ENCODE results near the gene FAM81A. TPM values are rescaled to one million over a fixed set of nuclear protein-coding genes. Genes with fewer than 3 reads are reported as not detected.

Gene FAM81A
- total RNA-seq, 1 experiment from 2014 or later = not detected

- no peaks in the 10 kb centered on the region for H4K20me1 ChIP-seq (ENCODE audit: insufficient read depth, low read depth, low read length)
- no peak overlapping the region for H3K9ac ChIP-seq (ENCODE audit: low read length)
- H2AFZ ChIP-seq (ENCODE audit: low read length) = no peak overlapping the region
- no peak overlapping the region for H3K4me3 ChIP-seq (ENCODE audit: low read length)
- no peaks in the 10 kb centered on the region for H3K79me2 ChIP-seq (ENCODE audit: low read length)
- H3K36me3 ChIP-seq (ENCODE audit: insufficient read depth, low read length) = no peaks in the 10 kb centered on the region
- no peaks in the 10 kb centered on the region for H3K9me3 ChIP-seq (ENCODE audit: low read length)
- H3K9me2 ChIP-seq (replicated peaks; ENCODE audit: insufficient read depth, low read length) = no peaks in the 10 kb centered on the region
- H3K27ac ChIP-seq (ENCODE audit: low read length) = no peak overlapping the region
- H3K4me2 ChIP-seq (ENCODE audit: low read depth, low read length, poor library complexity, severe bottlenecking) = no peak overlapping the region
- no peak for DNase-seq
- H3K4me1 ChIP-seq (ENCODE audit: low read length) = no peaks in the 10 kb centered on the region
- H3K27me3 ChIP-seq (ENCODE audit: low read length) = no peaks in the 10 kb centered on the region
These were observed 131.5 kb downstream of the FAM81A start for GRCh38 chr15:59569477-59569876.

- Histone ChIP-seq H3K27me3 (ENCODE audit: low read length) (no peaks in the 10 kb centered on the region), H3K9me3 (ENCODE audit: low read length) (no peaks in the 10 kb centered on the region), H3K79me2 (ENCODE audit: low read length) (no peaks in the 10 kb centered on the region), H2AFZ (ENCODE audit: low read length) (no peak overlapping the region), H3K9ac (ENCODE audit: low read length) (no peak overlapping the region), H3K9me2 (replicated peaks; ENCODE audit: insufficient read depth, low read length) (no peaks in the 10 kb centered on the region), H3K4me3 (ENCODE audit: low read length) (no peak overlapping the region), H3K27ac (ENCODE audit: low read length) (no peak overlapping the region), H3K36me3 (ENCODE audit: insufficient read depth, low read length) (no peaks in the 10 kb centered on the region), H3K4me1 (ENCODE audit: low read length) (no peaks in the 10 kb centered on the region), H4K20me1 (ENCODE audit: insufficient read depth, low read depth, low read length) (no peaks in the 10 kb centered on the region), H3K4me2 (ENCODE audit: low read depth, low read length, poor library complexity, severe bottlenecking) (no peak overlapping the region)
- DNase-seq = no peak
These were observed 132.3 kb downstream of the FAM81A start for GRCh38 chr15:59570315-59570714.

DNA sequence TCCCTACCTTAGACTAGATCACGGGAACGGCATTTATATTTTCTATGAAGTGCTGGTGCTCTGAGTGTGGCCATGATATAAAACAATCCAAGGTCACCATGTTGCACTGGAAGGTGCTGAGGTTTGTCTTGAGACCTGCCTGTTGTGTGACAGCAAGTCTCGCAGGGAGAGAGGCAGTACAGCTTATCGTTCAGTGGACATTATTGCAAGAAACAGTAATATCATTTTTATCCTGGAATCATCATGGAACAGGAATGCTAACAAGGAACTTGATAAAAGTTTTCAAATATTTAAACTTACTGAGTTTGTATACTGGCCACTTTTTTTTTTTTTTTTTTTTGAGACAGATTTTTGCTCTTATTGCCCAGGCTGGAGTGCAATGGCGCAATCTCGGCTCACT lies 133.6 kb downstream of the FAM81A start:
- Histone ChIP-seq H3K36me3 (ENCODE audit: insufficient read depth, low read length) (no peaks in the 10 kb centered on the region), H3K9me3 (ENCODE audit: low read length) (no peaks in the 10 kb centered on the region), H3K4me1 (ENCODE audit: low read length) (no peaks in the 10 kb centered on the region), H3K9me2 (replicated peaks; ENCODE audit: insufficient read depth, low read length) (no peaks in the 10 kb centered on the region), H3K9ac (ENCODE audit: low read length) (no peak overlapping the region), H3K4me2 (ENCODE audit: low read depth, low read length, poor library complexity, severe bottlenecking) (no peak overlapping the region), H3K27ac (ENCODE audit: low read length) (no peak overlapping the region), H2AFZ (ENCODE audit: low read length) (no peak overlapping the region), H4K20me1 (ENCODE audit: insufficient read depth, low read depth, low read length) (no peaks in the 10 kb centered on the region), H3K27me3 (ENCODE audit: low read length) (no peaks in the 10 kb centered on the region), H3K4me3 (ENCODE audit: low read length) (no peak overlapping the region), H3K79me2 (ENCODE audit: low read length) (no peaks in the 10 kb centered on the region)
- DNase-seq = no peak

Small RNA genes within 50 kb of the gene (small RNA-seq; reads per million reads assigned to genes)
- not detected for gene RF00019

Other genes with a start within 250 kb of the FAM81A start
- gene LDHAL6B, start 231.3 kb upstream of the FAM81A start, total RNA-seq (2014; rRNA removed; shearing (Covaris generic); ENCODE audit: low replicate concordance) = not detected in 2 replicates
- 0.25 and 1.5 TPM in 2 replicates for gene MYO1E, start 65.3 kb upstream of the FAM81A start, total RNA-seq (2014; rRNA removed; shearing (Covaris generic); ENCODE audit: low replicate concordance)
- gene GCNT3, start 173.6 kb downstream of the FAM81A start, total RNA-seq (2014; rRNA removed; shearing (Covaris generic); ENCODE audit: low replicate concordance) = not detected in 2 replicates
- 71.4 and 140 TPM in 2 replicates for gene GTF2A2, start 219.3 kb downstream of the FAM81A start, total RNA-seq (2014; rRNA removed; shearing (Covaris generic); ENCODE audit: low replicate concordance)